Measurements from ENCODE around the gene LSP1. TPM values are rescaled to one million over a fixed set of nuclear protein-coding genes. Genes with fewer than 3 reads are reported as not detected.

Gene LSP1
- total and polyA plus RNA-seq, 2 of the 8 experiments (the other 6 are each of a cell fraction or from before 2014, with no cell fraction given) = 0.03 TPM; not detected in 1

- Histone ChIP-seq H3K27ac (ENCODE audit: low read depth, low read length) (no peak within 1 kb of the TSS), H3K18ac (ENCODE audit: extremely low read depth, low read length) (no peak within 1 kb of the TSS; the same call in 1 of the 2 replicates), H2BK20ac (ENCODE audit: low read length) (no peak within 1 kb of the TSS), H2AFZ (ENCODE audit: low read length) (no peak within 1 kb of the TSS), H3K36me3 (ENCODE audit: control insufficient read depth in 2 of 4, insufficient read depth in 4 of 4, low read length in 3 of 4) (no peaks in the 10 kb centered on the region), H4K8ac (ENCODE audit: extremely low read depth, insufficient read depth, low read length) (0 out of 2 replicates have a peak within 1 kb of the TSS, but pooled peaks have one; percentile 21), H4K91ac (replicated peaks; ENCODE audit: insufficient read length, low read length) (no peak within 1 kb of the TSS), H2AK5ac (ENCODE audit: low read depth, low read length) (no peak within 1 kb of the TSS), H2BK12ac (ENCODE audit: low read depth, low read length) (no peak within 1 kb of the TSS), H4K5ac (ENCODE audit: insufficient read length, low read depth, low read length) (no peak within 1 kb of the TSS), H3K27me3 (replicated peaks in 1 of 4; ENCODE audit: control insufficient read depth in 3 of 4, extremely low read depth in 1 of 4, insufficient read depth in 3 of 4, low read length in 3 of 4) (peaks cover 0 to 6% (median 1%) of the 10 kb centered on the region in 4 experiments; a peak in 3 of 7 replicates), H3K23ac (ENCODE audit: insufficient read length) (no peak within 1 kb of the TSS), H3K79me2 (ENCODE audit: control insufficient read depth in 1 of 2, insufficient read depth in 2 of 2, low read length in 2 of 2) (no peaks in the 10 kb centered on the region), H3K4me2 (ENCODE audit: insufficient read depth in 1 of 2, low read depth in 2 of 2, low read length in 2 of 2) (no peak within 1 kb of the TSS), H3K4ac (replicated peaks; ENCODE audit: insufficient read length, low read depth, low read length) (no peak within 1 kb of the TSS), H3K79me1 (ENCODE audit: low read depth, low read length) (no peaks in the 10 kb centered on the region), H2BK5ac (ENCODE audit: low read depth, low read length) (0 out of 2 replicates have a peak within 1 kb of the TSS, but pooled peaks have one; percentile 44), H3K9me3 (ENCODE audit: insufficient read depth in 2 of 2, low read depth in 1 of 2, low read length in 1 of 2) (no peaks in the 10 kb centered on the region), H3K4me3 (ENCODE audit: extremely low read depth in 1 of 4, insufficient read depth in 2 of 4, low read depth in 3 of 4, low read length in 4 of 4) (no peak within 1 kb of the TSS), H4K20me1 (replicated peaks in 1 of 2; ENCODE audit: control insufficient read depth in 1 of 2, insufficient read depth in 2 of 2, low read length in 2 of 2) (no peaks in the 10 kb centered on the region), H3K56ac (replicated peaks; ENCODE audit: insufficient read length, low read depth, low read length) (no peak within 1 kb of the TSS), H2BK120ac (replicated peaks; ENCODE audit: low read depth, low read length) (no peak within 1 kb of the TSS), H3K4me1 (replicated peaks in 1 of 4; ENCODE audit: control insufficient read depth in 3 of 4, insufficient read depth in 4 of 4, low read length in 3 of 4) (peaks cover 0 to 4% (median 2%) of the 10 kb centered on the region in 4 experiments; a peak in 4 of 7 replicates), H3K9ac (replicated peaks in 1 of 4; ENCODE audit: extremely low read depth in 1 of 4, low read depth in 3 of 4, low read length in 3 of 4) (no peak within 1 kb of the TSS), H2BK15ac (ENCODE audit: low read length) (no peak within 1 kb of the TSS), H3K14ac (ENCODE audit: insufficient read length) (no peak within 1 kb of the TSS), H3K23me2 (ENCODE audit: low read depth, low read length) (no peaks in the 10 kb centered on the region)
- DNase-seq (ENCODE audit: low read depth in 1 of 2, low spot score in 2 of 2) (no peak), FAIRE-seq (no peak)
- TF ChIP-seq SP1 (IDR thresholded peaks at IDR 0.05; ENCODE audit: low read depth, low read length) = no peak
- TF ChIP-seq CBX8 (IDR thresholded peaks at IDR 0.05; ENCODE audit: borderline replicate concordance, low read depth, low read length) = no peak
- no peak for TF ChIP-seq KDM1A (IDR thresholded peaks at IDR 0.05; ENCODE audit: borderline replicate concordance, low read length)
- no peak for TF ChIP-seq RNF2 (IDR thresholded peaks at IDR 0.05; ENCODE audit: borderline replicate concordance, low read depth, low read length, missing control alignments, poor library complexity, severe bottlenecking)
- POLR2A ChIA-PET (ENCODE audit: partially characterized antibody) = interaction anchor here (1.3 kb wide), 1 partner anchor 10 kb away, joined by 4 read pairs; no protein-coding TSS in a partner anchor
- WGBS, 2 experiments (ENCODE audit: extremely low coverage in 1 of 2, insufficient coverage in 1 of 2, insufficient read length in 1 of 2, insufficient replicate concordance in 2 of 2, low coverage in 1 of 2, low lambda C conversion rate in 2 of 2, missing lambda C conversion rate in 1 of 2) = 93% methylated on average over 17 of the region's 26 CpGs; no CpG with 5 or more reads in 1 of the 2 experiments
- CTCF ChIA-PET (ENCODE audit: partially characterized antibody) = interaction anchor here (0.5 to 15.8 kb wide), 27 partner anchors 10 to 331 kb away, joined by 3 to 439 read pairs (median 4); partner anchors contain the start of gene MRPL23
Observed at GRCh38 chr11:1834779-1835670, 17.9 kb upstream of the LSP1 start, which contains the start of gene SYT8. TSS of gene SYT8 (plus strand) at chr11:1834990. CDS start at chr11:1835106, 116 bp downstream.

Measured in H1 (cell line).